Amniotic stem cell (primary cell): Measurements from ENCODE around the gene FBXL17.
A peak's percentile ranks its signal among the peaks of the same experiment; 100 is the strongest.

Source experiments
- DNase-seq: peaks from one replicate; lab custom pipeline; 2025; lab: John Stamatoyannopoulos, UW

The FBXL17 gene

DNA sequence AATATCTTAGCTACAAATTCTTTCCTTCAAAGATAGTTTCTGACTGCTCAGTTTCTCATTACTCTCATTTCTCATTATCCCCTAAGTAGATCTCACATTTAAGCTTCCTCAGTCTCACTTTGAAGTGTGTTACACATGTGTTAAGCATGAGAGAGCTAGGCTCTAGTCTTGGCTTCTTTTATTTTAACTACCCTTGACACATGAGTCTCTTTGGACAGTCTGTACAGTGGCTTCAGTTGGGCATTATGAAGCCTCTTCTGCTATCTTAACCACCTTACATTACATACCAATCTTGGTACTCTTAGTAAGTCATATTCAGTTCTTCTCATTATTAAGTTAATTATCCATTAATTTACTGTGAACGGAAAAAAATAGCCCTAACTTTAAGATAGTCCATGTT lies 232.5 kb downstream of the FBXL17 start:
- no peak for DNase-seq

DNA sequence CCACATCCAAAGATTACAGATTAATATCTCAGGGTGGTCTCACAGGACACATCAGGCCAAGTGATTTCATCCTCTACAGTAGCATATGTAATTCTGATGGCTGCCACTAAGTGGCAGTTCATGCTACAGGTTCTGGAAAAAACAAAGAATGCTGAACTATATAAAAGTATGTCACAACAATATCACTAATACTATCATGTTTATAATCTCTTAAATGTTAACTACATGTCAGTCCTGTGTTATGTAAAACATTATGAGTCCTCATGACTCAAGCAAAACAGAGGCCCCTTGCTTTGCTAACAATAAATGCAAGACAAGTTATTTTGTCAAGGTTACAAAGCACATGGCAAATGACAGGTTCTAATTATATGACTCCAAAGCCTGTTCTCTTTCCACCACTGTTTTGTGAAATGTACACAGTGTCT lies 233.2 kb downstream of the FBXL17 start:
- DNase-seq: peak; percentile 22

DNA sequence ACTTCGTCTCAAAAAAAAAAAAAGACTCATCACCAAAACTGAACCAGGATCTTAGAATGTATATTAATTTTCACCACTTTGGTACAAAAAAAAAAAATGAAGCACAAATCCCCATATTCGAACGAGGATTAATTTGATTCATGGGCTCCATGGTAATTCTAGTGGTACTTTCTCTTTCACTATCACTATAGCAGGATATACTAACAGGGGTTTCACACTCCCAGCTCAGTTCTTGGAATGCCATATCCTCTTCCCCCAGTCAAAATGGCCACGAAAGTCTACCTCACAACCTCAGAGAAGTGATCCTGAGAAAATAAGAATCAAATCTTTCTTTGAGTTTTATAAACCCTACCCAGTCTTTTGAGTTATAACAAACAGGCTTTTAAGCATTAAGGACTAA lies 235.7 kb downstream of the FBXL17 start:
- no peak for DNase-seq

DNA sequence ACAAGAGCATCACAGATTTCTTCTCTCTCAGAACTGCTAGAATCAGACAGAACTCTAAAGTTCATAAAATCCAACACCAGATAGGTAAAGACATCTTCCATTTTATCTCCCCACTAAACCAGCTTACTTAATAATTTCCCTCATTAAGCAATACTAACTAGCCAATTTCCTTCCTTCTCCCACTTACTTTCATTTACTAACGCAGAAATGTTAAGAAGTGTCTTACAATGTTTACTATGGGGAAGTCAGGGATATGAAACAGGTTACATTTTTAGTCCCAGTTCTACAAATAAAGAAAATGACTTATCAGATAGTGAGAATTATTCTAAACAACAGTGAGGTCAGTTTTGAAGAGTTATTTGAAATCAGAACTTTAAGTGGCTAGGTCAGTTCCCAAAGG lies 236.5 kb downstream of the FBXL17 start:
- no peak for DNase-seq

- DNase-seq: no peak
These were observed 237.6 kb downstream of the FBXL17 start for GRCh38 chr5:108144332-108144731.

DNA sequence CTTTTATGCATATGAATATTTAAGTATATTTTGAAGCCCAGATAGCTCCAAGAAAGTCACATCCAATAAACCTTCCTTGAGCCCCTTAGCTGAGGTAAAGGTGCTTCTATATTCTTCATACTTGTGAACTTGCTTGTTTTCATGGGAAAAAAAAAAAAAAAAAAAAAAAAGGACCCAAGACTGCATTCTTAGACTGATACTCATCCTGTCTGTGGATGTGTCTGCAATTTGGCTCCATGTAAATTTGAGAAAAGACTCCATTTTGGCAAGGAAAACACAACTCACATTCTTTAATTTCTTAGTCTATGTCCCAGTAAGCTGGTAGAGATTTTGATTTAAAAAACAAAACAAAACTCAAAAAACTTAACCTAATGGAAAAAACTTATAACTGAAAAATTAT lies 238.3 kb downstream of the FBXL17 start:
- DNase-seq: no peak

DNA sequence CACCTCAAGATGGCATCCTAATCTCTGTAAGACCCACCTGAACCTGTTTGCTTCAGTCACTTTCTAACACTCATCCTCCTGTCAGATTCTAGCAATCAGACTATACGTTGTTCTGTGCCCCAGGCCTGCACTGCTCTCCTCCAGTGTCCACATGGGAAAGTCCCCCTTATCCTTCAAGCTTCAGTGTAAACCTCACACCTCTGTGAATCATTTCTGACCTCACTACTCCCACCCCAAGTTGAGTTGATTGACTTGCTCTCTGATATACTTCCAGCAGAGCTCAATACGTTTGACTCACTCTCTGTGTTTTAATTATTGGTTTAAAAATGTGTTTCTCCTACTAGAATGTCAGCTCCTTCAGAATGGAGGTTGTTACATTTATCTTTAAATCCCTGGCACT lies 240.2 kb downstream of the FBXL17 start:
- no peak for DNase-seq

DNA sequence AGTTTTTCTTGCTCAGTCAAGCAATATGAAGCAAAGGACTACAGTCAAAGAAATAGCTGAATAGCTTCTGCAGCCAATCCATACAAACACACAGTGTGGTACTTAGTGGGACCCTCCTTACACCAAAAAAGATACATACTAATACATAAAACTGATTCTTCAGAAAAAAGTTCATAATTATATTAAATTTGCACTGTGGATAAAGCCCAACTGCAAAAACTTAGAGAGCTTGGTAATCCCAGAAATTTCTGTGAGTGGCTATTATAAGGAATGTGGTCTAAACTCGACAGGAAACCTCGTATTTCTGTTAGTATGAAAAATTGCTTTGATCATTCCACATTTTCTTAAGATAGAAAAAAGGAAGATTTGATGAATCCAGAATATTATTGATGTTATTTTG lies 245.4 kb downstream of the FBXL17 start:
- DNase-seq: no peak

- no peak for DNase-seq
These were observed 252.8 kb downstream of the FBXL17 start for GRCh38 chr5:108129129-108129528.

DNA sequence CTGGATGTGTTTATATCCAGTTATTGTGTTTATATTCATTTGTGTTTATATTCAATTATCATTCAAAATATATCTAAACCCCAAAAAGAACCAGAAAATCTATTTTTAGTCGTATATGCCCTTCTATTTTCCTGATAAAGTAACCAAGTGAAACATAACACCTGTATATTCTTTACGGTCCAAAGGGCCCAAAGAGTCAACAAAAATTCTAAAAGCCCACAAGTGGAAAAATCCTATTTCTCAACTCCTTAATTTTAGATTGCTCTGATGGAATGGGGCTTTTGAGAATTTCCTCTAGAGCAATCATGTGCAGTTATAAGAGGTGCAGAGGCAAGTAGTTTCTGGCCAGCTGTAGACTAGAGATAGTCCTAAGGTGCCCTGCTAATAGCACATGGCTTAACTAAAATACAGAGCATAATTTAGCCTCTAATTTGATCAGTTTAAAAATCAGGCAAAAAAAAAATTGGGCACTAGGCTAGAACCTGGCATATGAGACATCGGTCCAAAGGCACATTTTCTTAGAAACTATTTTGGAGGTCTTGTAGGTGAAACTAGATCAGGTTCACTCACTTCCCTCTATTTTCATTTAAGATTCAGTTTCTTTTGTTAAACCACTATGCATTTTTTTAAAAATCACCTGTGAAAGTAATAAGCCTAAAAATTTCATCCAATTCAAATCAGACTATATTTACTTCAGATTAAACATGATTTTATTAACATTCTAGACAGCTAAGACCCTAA lies 256.0 kb downstream of the FBXL17 start:
- DNase-seq: no peak

DNA sequence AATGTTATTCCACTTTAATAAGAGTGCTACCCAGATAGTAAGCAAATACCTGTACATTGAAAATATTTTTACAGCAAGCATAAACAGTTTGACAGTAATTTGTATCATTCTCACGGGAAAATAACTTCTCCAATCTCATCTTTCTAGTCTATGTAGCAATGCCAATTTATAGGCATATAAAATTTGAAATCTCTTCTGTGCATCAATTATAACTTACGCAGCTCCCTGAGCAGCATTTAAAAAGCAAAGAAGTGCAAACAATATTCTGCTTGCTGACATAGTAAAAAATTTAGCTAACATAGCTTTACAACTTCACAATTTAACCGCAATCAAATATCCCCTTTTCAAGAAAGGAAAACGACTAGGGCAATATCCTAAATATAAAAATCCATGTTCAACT lies 257.3 kb downstream of the FBXL17 start:
- no peak for DNase-seq

DNA sequence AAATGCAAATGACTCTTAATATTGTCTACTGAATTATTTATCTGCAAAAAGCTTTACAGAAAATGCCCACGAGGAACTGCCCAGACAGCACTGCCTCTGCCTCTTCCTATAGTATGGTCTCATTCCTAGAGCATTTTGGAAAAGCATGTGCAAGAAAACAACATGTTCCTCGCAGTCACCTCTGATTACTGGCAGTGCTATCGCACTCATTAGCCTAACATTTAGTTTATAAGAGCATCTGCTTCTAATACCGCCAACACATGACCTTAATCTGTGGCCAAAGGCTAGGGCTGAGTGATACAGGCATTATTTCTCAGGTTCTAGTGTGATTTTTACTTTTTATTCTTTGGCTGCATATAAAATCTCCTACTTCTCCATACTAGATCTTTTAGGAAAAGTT lies 259.2 kb downstream of the FBXL17 start:
- no peak for DNase-seq

GRCh38 chr5:108118813-108119514 lies 262.9 kb downstream of the FBXL17 start:
- DNase-seq: no peak

- no peak for DNase-seq
These were observed 266.2 kb downstream of the FBXL17 start for GRCh38 chr5:108115673-108116072.

GRCh38 chr5:108113950-108114349 lies 267.9 kb downstream of the FBXL17 start:
- DNase-seq: no peak

DNA sequence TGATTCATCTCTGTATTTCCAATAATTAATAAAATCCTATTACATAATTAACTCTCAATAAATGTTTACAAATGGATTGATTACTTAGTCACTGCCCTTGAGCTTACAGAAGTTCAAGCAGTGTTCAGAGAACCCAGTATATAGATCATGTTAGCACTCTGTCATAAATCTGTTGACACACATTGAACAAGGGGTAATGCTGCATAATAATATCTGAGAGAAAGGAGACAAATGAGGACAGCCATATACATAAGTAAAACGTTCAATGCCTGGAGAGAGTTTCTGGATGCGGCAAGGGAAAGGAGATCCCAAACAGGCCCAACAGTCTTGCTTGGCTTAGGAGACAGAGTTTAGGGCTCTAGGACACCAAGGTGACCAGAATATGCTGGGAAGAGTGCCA lies 270.2 kb downstream of the FBXL17 start:
- DNase-seq: no peak

- DNase-seq: no peak
These were observed 272.8 kb downstream of the FBXL17 start for GRCh38 chr5:108109059-108109458.

GRCh38 chr5:108104448-108104847 lies 277.4 kb downstream of the FBXL17 start:
- DNase-seq: no peak

DNA sequence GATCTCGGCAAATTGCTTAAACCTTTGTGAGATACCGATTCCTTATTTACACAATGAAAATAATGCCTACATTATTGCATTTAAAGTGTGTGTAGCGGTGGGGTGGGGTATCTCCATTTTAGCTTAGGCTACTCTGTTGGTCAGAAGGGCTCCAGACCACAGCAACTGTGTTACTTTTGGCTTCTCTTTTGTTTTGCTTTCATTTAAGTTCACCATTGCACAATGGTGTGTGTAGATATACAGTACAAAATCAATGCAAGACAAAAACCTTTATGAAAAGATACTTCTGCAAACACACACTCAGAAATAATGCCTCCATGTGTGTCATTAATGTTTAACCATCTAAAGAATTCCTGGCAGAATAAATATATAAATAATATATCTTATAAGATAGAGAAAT lies 279.4 kb downstream of the FBXL17 start:
- DNase-seq: no peak

DNA sequence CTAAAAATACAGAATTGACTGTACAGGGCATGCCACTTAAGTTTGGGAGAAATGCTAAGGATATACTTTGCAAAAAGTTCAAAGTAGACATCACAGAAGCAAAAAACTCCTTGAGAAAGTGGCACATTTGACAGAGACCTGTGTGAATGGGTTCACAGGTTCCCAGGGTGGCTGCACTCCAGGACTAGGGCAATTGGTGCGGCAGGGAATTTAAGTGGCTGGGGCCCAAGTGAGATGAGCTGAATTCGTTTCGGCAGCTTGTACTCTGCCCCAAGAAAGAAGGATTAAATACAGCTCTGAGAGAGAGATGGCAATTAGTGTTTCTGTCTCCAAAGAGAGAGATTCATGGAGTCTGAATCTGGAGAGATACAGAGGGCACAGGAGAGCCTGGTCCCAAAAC lies 280.1 kb downstream of the FBXL17 start:
- DNase-seq: no peak

DNA sequence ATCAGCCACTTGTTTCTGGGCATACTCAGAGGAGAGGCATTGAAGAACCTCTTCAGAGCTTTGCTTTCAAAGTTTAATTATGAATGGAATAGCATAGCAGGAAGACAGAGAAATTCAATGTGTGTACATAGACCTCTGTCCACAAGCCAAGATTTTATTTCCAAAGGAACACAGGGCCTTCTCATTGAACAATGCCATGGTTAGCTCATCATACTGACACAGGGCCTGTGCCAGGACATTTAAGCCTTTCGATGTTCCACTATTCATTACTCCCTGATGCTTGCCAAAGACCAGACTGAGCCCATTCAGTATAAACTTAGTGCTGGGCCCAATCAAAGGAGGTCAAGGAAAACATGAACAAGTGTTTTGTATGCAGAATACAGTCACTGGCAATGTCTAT lies 280.8 kb downstream of the FBXL17 start:
- DNase-seq: no peak

GRCh38 chr5:108094800-108095199 lies 287.1 kb downstream of the FBXL17 start:
- no peak for DNase-seq

DNA sequence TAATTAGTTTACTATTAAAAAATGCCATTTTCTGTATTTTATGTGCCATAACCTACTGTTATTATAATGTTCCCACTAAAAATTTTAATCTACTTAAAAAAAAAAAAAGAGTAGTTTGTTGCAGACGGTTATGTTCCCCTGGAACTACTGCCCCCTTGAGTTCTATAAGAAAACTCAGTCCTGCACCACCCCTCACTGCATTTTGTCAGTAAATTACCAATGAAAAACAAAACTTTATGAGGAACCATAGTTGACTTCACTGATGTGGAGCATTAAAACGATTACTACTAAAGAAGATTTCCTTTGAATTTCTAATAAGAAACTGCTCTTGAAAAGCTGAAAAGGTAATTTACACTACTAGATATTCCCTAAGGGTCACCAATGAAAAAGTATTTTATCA lies 288.7 kb downstream of the FBXL17 start:
- no peak for DNase-seq

GRCh38 chr5:108090946-108091345 lies 291.0 kb downstream of the FBXL17 start:
- no peak for DNase-seq
